T-helper 2 cell (primary cell): ENCODE data around the gene UBAC1.
"Not testable (repeated sequence)": the region's sequence is repeated elsewhere in the genome, so short reads cannot be mapped to it uniquely, and the experiment has no call there.

ENCODE experiments used
- DNase-seq, 5 experiments: peaks; one replicate each; pipeline versions ENCODE4 v3.0.0 to v3.0.0-alpha.2; 2012 to 2022

UBAC1 gene

GRCh38 chr9:135956802-135957174 is 4.4 kb downstream of the UBAC1 start:
- no peak for DNase-seq

GRCh38 chr9:135955934-135956801 is 5.0 kb downstream of the UBAC1 start:
- DNase-seq = no peak

- DNase-seq = no peak
Observed at GRCh38 chr9:135952664-135953206, 8.4 kb downstream of the UBAC1 start.

GRCh38 chr9:135951889-135952663 is 9.1 kb downstream of the UBAC1 start:
- DNase-seq = no peak

- DNase-seq = not testable (repeated sequence)
Observed at GRCh38 chr9:135951310-135951709, 9.9 kb downstream of the UBAC1 start.

- not testable (repeated sequence) for DNase-seq
Observed at GRCh38 chr9:135950841-135951240, 10.3 kb downstream of the UBAC1 start.

- no peak for DNase-seq
Observed at GRCh38 chr9:135950135-135950682, 11.0 kb downstream of the UBAC1 start.

- no peak for DNase-seq
Observed at GRCh38 chr9:135949501-135950134, 11.6 kb downstream of the UBAC1 start.

- no peak for DNase-seq
Observed at GRCh38 chr9:135948968-135949367, 12.2 kb downstream of the UBAC1 start.

- DNase-seq = no peak
Observed at GRCh38 chr9:135948446-135948845, 12.7 kb downstream of the UBAC1 start.

- DNase-seq = no peak
Observed at GRCh38 chr9:135947582-135947981, 13.6 kb downstream of the UBAC1 start.

GRCh38 chr9:135947105-135947504 is 14.1 kb downstream of the UBAC1 start:
- not testable (repeated sequence) for DNase-seq

GRCh38 chr9:135946392-135946994 is 14.7 kb downstream of the UBAC1 start:
- no peak for DNase-seq

GRCh38 chr9:135945969-135946368 is 15.2 kb downstream of the UBAC1 start:
- no peak for DNase-seq

GRCh38 chr9:135944444-135945252 is 16.5 kb downstream of the UBAC1 start:
- no peak for DNase-seq

- DNase-seq = not testable (repeated sequence)
Observed at GRCh38 chr9:135943604-135944003, 17.6 kb downstream of the UBAC1 start.

GRCh38 chr9:135941288-135941995 is 19.7 kb downstream of the UBAC1 start:
- no peak for DNase-seq

GRCh38 chr9:135939351-135940265 is 21.6 kb downstream of the UBAC1 start:
- peak in 3 of 5 experiments; percentile 24 to 82 (median 47) for DNase-seq
